Epithelial cell of proximal tubule (primary cell): ENCODE data around the gene SUZ12. TPM values are rescaled to one million over a fixed set of nuclear protein-coding genes. Genes with fewer than 3 reads are reported as not detected.

ENCODE experiments used
- total RNA-seq: library from RNA; depleted of rRNA; stranded (reverse); fragments of >200 nt; gene quantifications from 2 replicates; pipeline ENCODE4 v1.2.3, GENCODE V29; 2015

Gene SUZ12
- total RNA-seq, 1 donor from 2014 or later, result 10.1 TPM

Other genes with a start within 250 kb of the SUZ12 start
- gene COPRS, start 77.8 kb upstream of the SUZ12 start, total RNA-seq, result 84.9 and 102 TPM in 2 replicates
- gene UTP6, start 35.3 kb upstream of the SUZ12 start, total RNA-seq, result 31.3 and 40.1 TPM in 2 replicates
- gene LRRC37B, start 70.4 kb downstream of the SUZ12 start, total RNA-seq, result 2.3 and 2.7 TPM in 2 replicates
- gene RHOT1, start 205.5 kb downstream of the SUZ12 start, total RNA-seq, result 21.9 and 24.4 TPM in 2 replicates